Panc1 (cell line): ENCODE data around the gene DHRSX. TPM values are rescaled to one million over a fixed set of nuclear protein-coding genes. Genes with fewer than 3 reads are reported as not detected.

Experiments
- ATAC-seq: fragments of 200-7000 bp; cut with Tn5 transposase; 2 replicates; pipeline ENCODE4 v1.9.1; 2020; ENCODE audit warnings: mild to moderate bottlenecking, moderate library complexity
- BruUV-seq: library from RNA; stranded (reverse); fragments of 400-500 nt; replicated peaks from 2 replicates; lab custom pipeline; 2021; lab: Mats Ljungman, UMichigan
- CTCF ChIA-PET: fragments of 300-600 bp; sonication (Branson Sonifier 250); formaldehyde crosslinking; loops from one replicate; lab custom pipeline; 2022; ENCODE audit warnings: antibody characterized with exemption; lab: Charles Lee
- POLR2A ChIA-PET: fragments of 300-600 bp; sonication (Branson Sonifier 250); formaldehyde crosslinking; loops from one replicate; lab custom pipeline; 2022; ENCODE audit warnings: antibody characterized with exemption; lab: Charles Lee
- DNase-seq: peaks from one replicate; pipeline ENCODE4 v3.0.0-alpha.2; 2010; ENCODE audit warnings: low read depth, low spot score
- H3K27ac ChIP-seq: 2 replicates; pipeline ENCODE4 v1.5.1; 2011; ENCODE audit warnings: mild to moderate bottlenecking, low read length, inconsistent platforms
- H3K27me3 ChIP-seq: fragments of 200-500 bp; sonication (Bioruptor generic); 2 replicates; pipeline ENCODE4 v1.6.0; 2014; ENCODE audit warnings: low read length, inconsistent platforms; ENCODE audit not compliant: control insufficient read depth, insufficient read depth
- H3K36me3 ChIP-seq: fragments of 200-500 bp; sonication (Bioruptor generic); 2 replicates; pipeline ENCODE4 v1.5.1; 2014; ENCODE audit warnings: inconsistent platforms, mild to moderate bottlenecking, low read length, moderate library complexity; ENCODE audit not compliant: control insufficient read depth, insufficient read depth
- H3K4me1 ChIP-seq: 2 replicates; pipeline ENCODE4 v1.5.1; 2011; ENCODE audit warnings: inconsistent platforms, mild to moderate bottlenecking, low read length, moderate library complexity; ENCODE audit not compliant: control insufficient read depth, insufficient read depth
- H3K4me3 ChIP-seq, 2 experiments: 2 replicates each; pipeline ENCODE4 v1.5.1; 2011 to 2012; ENCODE audit warnings: low read depth in 2 of 2, low read length in 2 of 2, mild to moderate bottlenecking in 2 of 2, inconsistent platforms in 1 of 2, moderate library complexity in 1 of 2
- H3K9me3 ChIP-seq: fragments of 200-500 bp; sonication (Bioruptor generic); 2 replicates; pipeline ENCODE4 v1.5.1; 2014; ENCODE audit warnings: low read depth, mild to moderate bottlenecking, inconsistent platforms, low read length, moderate library complexity; ENCODE audit not compliant: control insufficient read depth, insufficient read depth
- CTCF ChIP-seq: fragments of 450-650 bp; IDR thresholded peaks from 2 replicates; pipeline ENCODE4 v1.5.1; 2017; ENCODE audit warnings: mild to moderate bottlenecking
- POLR2AphosphoS5 ChIP-seq: IDR thresholded peaks from 2 replicates; pipeline ENCODE4 v1.6.1; 2012; ENCODE audit warnings: mild to moderate bottlenecking, low read depth, low read length, moderate library complexity
- SIN3A ChIP-seq: IDR thresholded peaks from 2 replicates; pipeline ENCODE4 v1.6.1; 2012; ENCODE audit warnings: low read depth, mild to moderate bottlenecking, low read length, moderate library complexity, borderline replicate concordance; ENCODE audit not compliant: insufficient read depth
- TCF7L2 ChIP-seq: IDR thresholded peaks from 2 replicates; pipeline ENCODE4 v1.6.1; 2011; ENCODE audit warnings: mild to moderate bottlenecking, low read depth, low read length, inconsistent platforms
- in situ Hi-C: cut with HindIII; loops from 2 replicates; pipeline ENCODE4 v1.10.0; 2016; ENCODE audit warnings: low sequenced_read_pairs, low pct_unique_long_range_greater_than_20kb
- intact Hi-C: fragments of 100-400 bp; cut with micrococcal nuclease; formaldehyde crosslinking; loops from one replicate; pipeline ENCODE4 v1.10.0; 2022; ENCODE audit not compliant: unreplicated experiment
- total RNA-seq: library from RNA; stranded (reverse); gene quantifications from one replicate; pipeline ENCODE4 v1.2.1, GENCODE V29; 2021; ENCODE audit not compliant: unreplicated experiment
- TF ChIP-seq, protein P1 (sequence below), 2 experiments: IDR thresholded peaks; 2 replicates each; pipeline ENCODE4 v1.6.1; 2011 to 2012; ENCODE audit warnings: low read depth in 2 of 2, control low read depth in 1 of 2, low read length in 1 of 2, mild to moderate bottlenecking in 1 of 2, moderate library complexity in 1 of 2; ENCODE audit not compliant: insufficient read depth in 1 of 2

DHRSX gene
- total RNA-seq, 1 experiment from 2014 or later, result 20.1 TPM

DNA sequence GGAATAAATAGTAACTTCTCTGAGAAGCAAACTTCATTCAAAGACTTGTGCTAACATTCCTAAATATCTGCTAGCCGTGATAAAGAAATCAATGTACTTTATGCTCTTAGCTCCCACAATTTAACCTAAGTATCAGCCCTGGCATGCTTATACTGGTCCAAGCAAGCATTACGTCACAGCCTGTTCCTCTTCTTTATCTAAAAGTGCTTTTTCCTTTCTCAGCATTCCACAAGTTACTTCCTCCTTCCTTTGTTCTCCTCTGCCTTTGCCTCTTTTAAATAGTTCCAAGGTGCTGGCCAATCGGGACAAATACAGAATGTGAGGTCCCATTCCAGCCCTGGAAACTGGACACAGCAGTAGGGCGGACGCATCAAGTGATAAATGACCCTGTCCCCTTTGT is 249.6 kb downstream of the DHRSX start:
- TF ChIP-seq TCF7L2, result no peak
- no peak for TF ChIP-seq CTCF
- TF ChIP-seq SIN3A, result no peak
- no peak for TF ChIP-seq POLR2AphosphoS5
- TF ChIP-seq, protein P1, sequence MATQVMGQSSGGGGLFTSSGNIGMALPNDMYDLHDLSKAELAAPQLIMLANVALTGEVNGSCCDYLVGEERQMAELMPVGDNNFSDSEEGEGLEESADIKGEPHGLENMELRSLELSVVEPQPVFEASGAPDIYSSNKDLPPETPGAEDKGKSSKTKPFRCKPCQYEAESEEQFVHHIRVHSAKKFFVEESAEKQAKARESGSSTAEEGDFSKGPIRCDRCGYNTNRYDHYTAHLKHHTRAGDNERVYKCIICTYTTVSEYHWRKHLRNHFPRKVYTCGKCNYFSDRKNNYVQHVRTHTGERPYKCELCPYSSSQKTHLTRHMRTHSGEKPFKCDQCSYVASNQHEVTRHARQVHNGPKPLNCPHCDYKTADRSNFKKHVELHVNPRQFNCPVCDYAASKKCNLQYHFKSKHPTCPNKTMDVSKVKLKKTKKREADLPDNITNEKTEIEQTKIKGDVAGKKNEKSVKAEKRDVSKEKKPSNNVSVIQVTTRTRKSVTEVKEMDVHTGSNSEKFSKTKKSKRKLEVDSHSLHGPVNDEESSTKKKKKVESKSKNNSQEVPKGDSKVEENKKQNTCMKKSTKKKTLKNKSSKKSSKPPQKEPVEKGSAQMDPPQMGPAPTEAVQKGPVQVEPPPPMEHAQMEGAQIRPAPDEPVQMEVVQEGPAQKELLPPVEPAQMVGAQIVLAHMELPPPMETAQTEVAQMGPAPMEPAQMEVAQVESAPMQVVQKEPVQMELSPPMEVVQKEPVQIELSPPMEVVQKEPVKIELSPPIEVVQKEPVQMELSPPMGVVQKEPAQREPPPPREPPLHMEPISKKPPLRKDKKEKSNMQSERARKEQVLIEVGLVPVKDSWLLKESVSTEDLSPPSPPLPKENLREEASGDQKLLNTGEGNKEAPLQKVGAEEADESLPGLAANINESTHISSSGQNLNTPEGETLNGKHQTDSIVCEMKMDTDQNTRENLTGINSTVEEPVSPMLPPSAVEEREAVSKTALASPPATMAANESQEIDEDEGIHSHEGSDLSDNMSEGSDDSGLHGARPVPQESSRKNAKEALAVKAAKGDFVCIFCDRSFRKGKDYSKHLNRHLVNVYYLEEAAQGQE (IDR thresholded peaks at IDR 0.05; ENCODE audit: insufficient read depth in 1 of 2, low read depth in 2 of 2, low read length in 1 of 2), result no peak
- H3K27me3 ChIP-seq, result no peaks in the 10 kb centered on the region
- no TSS peak for BruUV-seq
- POLR2A ChIA-PET, result no interaction called here
- no peaks in the 10 kb centered on the region for H3K9me3 ChIP-seq
- no peaks in the 10 kb centered on the region for H3K36me3 ChIP-seq
- H3K4me1 ChIP-seq, result no peaks in the 10 kb centered on the region
- intact Hi-C loops, result no loop called here
- H3K27ac ChIP-seq, result no peak overlapping the region
- no peak for DNase-seq
- ATAC-seq, result no peak
- no peak overlapping the region for H3K4me3 ChIP-seq
- in situ Hi-C loops, result no loop called here
- CTCF ChIA-PET, result no interaction called here

- DNase-seq (no peak), ATAC-seq (no peak)
- Histone ChIP-seq H3K4me3 (no peak overlapping the region), H3K27ac (no peak overlapping the region), H3K9me3 (no peaks in the 10 kb centered on the region), H3K36me3 (no peaks in the 10 kb centered on the region), H3K4me1 (no peaks in the 10 kb centered on the region), H3K27me3 (no peaks in the 10 kb centered on the region)
- intact Hi-C loops, result no loop called here
- no TSS peak for BruUV-seq
- CTCF ChIA-PET, result no interaction called here
- TF ChIP-seq CTCF, result no peak
- no peak for TF ChIP-seq SIN3A
- TF ChIP-seq, protein P1 (IDR thresholded peaks at IDR 0.05; ENCODE audit: insufficient read depth in 1 of 2, low read depth in 2 of 2, low read length in 1 of 2), result no peak
- TF ChIP-seq POLR2AphosphoS5, result no peak
- no peak for TF ChIP-seq TCF7L2
- POLR2A ChIA-PET, result no interaction called here
- in situ Hi-C loops, result no loop called here
Measured at GRCh38 chrX:2243913-2244460, 256.8 kb downstream of the DHRSX start.
